Transverse colon (tissue), 4 donors: Measurements from ENCODE around the gene CEP57L1.

Experiments
- CTCF ChIP-seq, 5 experiments: fragments of 200-600 bp in 3 of 5; fragments of 450-650 bp in 2 of 5; sonication (generic) in 3 of 5; IDR thresholded peaks; 1 replicate in 2 of 5; 2 replicates in 3 of 5; pipeline ENCODE4 v1.5.1; 2016 to 2017; ENCODE audit warnings: antibody characterized with exemption in 5 of 5, inconsistent platforms in 3 of 5, mild to moderate bottlenecking in 2 of 5, moderate library complexity in 1 of 5
- EP300 ChIP-seq: sonication (generic); formaldehyde crosslinking; IDR thresholded peaks from one replicate; pipeline ENCODE4 v1.6.1; 2017; ENCODE audit warnings: antibody characterized with exemption, low read depth
- POLR2A ChIP-seq: fragments of 450-650 bp; IDR thresholded peaks from one replicate; pipeline ENCODE4 v1.6.1; 2016; ENCODE audit warnings: antibody characterized with exemption, mild to moderate bottlenecking, moderate library complexity
- POLR2AphosphoS5 ChIP-seq, 3 donors: sonication (generic); formaldehyde crosslinking; IDR thresholded peaks; one replicate each; pipeline ENCODE4 v1.6.1; 2016; ENCODE audit warnings: antibody characterized with exemption in 3 of 3

- no peak for TF ChIP-seq CTCF (IDR thresholded peaks at IDR 0.05)
- no peak for TF ChIP-seq POLR2A
- TF ChIP-seq POLR2AphosphoS5 (IDR thresholded peaks at IDR 0.05) = no peak
- no peak for TF ChIP-seq EP300
Observed at GRCh38 chr6:109048176-109048575, 47.1 kb upstream of the CEP57L1 start.
